ENCODE measurements around the gene ERC1. TPM values are rescaled to one million over a fixed set of nuclear protein-coding genes. Genes with fewer than 3 reads are reported as not detected.

ERC1 gene
- total RNA-seq, 4 donors from 2014 or later, result 58.0 to 83.2 (median 73.5) TPM

DNA sequence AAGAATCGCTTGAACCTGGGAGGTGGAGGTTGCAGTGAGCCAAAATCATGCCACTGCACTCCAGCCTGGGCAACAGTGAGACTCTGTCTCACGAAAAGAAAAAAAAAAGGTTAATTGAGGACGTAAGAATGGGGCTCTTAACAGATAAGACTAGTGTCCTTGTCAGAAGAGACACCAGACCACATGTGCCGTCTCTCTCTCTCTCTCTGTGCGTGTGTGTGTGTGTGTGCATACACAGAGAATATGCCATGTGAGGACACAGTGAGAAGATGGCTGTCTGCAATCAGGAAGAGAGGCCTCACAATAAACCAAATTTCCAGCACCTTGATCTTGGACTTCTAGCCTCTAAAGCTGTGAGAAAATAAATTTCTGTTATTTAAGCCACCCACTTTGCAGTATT lies 11.7 kb upstream of the ERC1 start:
- 65 to 68% methylated on average over 5 of the region's 5 CpGs for WGBS, 2 donors
- Histone ChIP-seq H3K27ac (no peak overlapping the region), H3K9me3 (no peaks in the 10 kb centered on the region), H3K4me3 (no peak overlapping the region), H3K27me3 (no peaks in the 10 kb centered on the region), H3K4me1 (no peaks in the 10 kb centered on the region), H3K36me3 (peaks cover 0 to 16% (median 0%) of the 10 kb centered on the region in 3 donors)
- TF ChIP-seq EP300 (IDR thresholded peaks at IDR 0.05) (no peak), POLR2A (IDR thresholded peaks at IDR 0.05) (no peak)
- TF ChIP-seq, protein P1, sequence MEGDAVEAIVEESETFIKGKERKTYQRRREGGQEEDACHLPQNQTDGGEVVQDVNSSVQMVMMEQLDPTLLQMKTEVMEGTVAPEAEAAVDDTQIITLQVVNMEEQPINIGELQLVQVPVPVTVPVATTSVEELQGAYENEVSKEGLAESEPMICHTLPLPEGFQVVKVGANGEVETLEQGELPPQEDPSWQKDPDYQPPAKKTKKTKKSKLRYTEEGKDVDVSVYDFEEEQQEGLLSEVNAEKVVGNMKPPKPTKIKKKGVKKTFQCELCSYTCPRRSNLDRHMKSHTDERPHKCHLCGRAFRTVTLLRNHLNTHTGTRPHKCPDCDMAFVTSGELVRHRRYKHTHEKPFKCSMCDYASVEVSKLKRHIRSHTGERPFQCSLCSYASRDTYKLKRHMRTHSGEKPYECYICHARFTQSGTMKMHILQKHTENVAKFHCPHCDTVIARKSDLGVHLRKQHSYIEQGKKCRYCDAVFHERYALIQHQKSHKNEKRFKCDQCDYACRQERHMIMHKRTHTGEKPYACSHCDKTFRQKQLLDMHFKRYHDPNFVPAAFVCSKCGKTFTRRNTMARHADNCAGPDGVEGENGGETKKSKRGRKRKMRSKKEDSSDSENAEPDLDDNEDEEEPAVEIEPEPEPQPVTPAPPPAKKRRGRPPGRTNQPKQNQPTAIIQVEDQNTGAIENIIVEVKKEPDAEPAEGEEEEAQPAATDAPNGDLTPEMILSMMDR (IDR thresholded peaks at IDR 0.05), result no peak
- DNase-seq (ENCODE audit: low spot score in 2 of 2), result no peak

DNA sequence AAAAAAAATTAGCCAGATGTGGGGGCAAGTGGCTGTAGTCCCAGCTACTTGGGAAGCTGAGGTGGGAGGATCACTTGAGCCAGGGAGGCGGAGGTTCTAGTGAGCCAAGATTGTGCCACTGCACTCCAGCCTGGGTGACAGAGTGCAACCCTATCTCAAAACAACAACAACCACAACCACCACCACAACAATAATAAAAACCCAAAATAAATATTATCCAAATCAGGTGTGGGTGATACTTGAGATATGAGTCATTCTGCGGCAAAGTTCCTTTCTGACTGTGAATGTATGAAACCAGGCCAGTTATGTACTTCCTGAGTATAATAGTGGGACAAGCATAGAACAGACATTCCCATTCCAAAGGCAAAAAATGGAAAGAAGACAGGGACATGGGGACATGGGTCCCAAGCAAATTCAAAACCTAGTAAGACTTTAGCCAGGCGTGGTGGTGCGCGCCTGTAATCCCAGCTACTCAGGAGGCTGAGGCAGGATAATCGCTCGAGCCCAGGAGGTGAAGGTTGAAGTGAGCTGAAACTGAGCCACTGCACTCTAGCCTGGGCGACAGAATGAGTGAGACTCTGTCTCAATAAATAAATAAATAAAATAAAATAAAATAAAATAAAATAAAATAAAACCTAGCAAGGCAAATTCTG lies 9.7 kb upstream of the ERC1 start:
- 94 to 96% methylated on average over 8 of the region's 8 CpGs for WGBS, 2 donors
- H3K4me3 ChIP-seq, result no peak overlapping the region
- TF ChIP-seq, protein P1 (IDR thresholded peaks at IDR 0.05), result no peak
- TF ChIP-seq EP300 (IDR thresholded peaks at IDR 0.05) (no peak), POLR2A (IDR thresholded peaks at IDR 0.05) (no peak)

DNA sequence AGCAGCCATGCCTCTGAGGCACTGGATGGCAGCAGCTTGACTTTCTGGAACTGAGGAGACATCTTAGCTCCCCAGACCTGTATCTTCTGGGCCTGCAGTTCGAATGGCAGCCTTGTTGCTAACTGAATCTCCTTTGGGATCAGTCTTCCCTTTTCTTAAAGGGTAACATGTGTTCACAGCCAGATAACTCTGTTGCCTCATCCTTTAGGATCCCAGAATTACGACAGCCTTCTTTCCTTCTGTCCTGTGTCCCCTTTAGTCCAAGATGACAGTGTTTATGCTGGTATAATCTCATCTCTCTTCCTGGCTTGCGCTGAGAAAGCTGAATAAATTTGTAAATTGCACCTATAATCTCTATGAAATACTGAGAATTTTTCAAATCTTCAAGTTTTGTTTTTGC lies 9.1 kb upstream of the ERC1 start:
- Histone ChIP-seq H3K27me3 (no peaks in the 10 kb centered on the region), H3K4me3 (no peak overlapping the region), H3K4me1 (no peaks in the 10 kb centered on the region), H3K36me3 (peaks cover 0 to 4% (median 0%) of the 10 kb centered on the region in 3 donors), H3K9me3 (no peaks in the 10 kb centered on the region), H3K27ac (no peak overlapping the region)
- TF ChIP-seq EP300 (IDR thresholded peaks at IDR 0.05) (no peak), POLR2A (IDR thresholded peaks at IDR 0.05) (no peak)
- TF ChIP-seq, protein P1 (IDR thresholded peaks at IDR 0.05), result no peak
- no peak for DNase-seq (ENCODE audit: low spot score in 2 of 2)
- 74 to 78% methylated on average over 3 of the region's 3 CpGs for WGBS, 2 donors

More for the DNA sequence above, 9.7 kb upstream of the ERC1 start:
- Histone ChIP-seq H3K4me1 (no peaks in the 10 kb centered on the region), H3K36me3 (peaks cover 0 to 10% (median 0%) of the 10 kb centered on the region in 3 donors), H3K27me3 (no peaks in the 10 kb centered on the region), H3K27ac (no peak overlapping the region), H3K9me3 (no peaks in the 10 kb centered on the region)
- no peak for DNase-seq (ENCODE audit: low spot score in 2 of 2)

DNA sequence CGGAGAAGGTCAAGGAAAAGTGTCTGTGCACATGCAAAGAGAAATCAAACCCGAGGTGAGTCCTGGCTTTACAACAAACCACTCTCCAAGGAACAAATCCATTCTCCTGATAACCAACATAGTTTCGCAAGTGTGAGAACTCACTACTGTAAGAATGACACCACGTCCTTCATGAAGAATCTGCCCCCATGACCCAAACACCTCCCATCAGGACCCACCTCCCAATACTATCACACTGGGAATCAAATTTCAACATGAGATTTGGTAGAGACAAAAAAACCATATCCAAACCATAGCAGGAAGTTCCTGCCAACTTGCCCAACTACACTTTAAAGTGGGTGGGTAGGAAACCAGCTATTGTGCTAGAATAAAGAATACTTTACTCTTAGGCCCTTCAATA lies 2.4 kb upstream of the ERC1 start:
- TF ChIP-seq EP300 (IDR thresholded peaks at IDR 0.05), result no peak
- no peak for TF ChIP-seq POLR2A (IDR thresholded peaks at IDR 0.05)
- 71 to 75% methylated on average over 4 of the region's 4 CpGs for WGBS, 2 donors

DNA sequence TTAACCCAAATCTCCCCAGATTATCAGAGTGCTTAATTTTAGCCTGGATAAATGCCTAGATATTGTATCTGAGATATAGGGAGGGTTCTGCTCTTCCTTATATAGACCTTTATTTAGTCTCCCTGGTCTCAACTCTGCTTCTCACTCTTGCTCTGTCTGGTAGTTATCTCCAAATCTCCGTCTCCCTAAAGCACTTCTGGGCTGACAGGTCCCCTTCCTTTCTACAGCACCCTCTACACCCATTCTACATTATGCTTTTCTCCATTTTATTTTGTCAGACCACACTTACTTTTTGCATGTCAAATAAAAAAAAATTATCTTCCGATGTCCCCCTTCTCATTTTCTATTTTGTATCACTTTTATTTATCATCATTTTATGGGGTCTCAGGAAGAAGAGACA lies 2.0 kb upstream of the ERC1 start:
- H3K36me3 ChIP-seq, result no peaks in the 10 kb centered on the region
- H3K9me3 ChIP-seq, result no peaks in the 10 kb centered on the region
- H3K27ac ChIP-seq, result peak overlapping the region in 3 of 4 donors; percentile 95 to 99 (median 96)
- TF ChIP-seq, protein P1 (IDR thresholded peaks at IDR 0.05), result no peak
- TF ChIP-seq EP300 (IDR thresholded peaks at IDR 0.05) (no peak), POLR2A (IDR thresholded peaks at IDR 0.05) (no peak)
- no peak for DNase-seq (ENCODE audit: low spot score in 2 of 2)
- 71% methylated on average over 2 of the region's 2 CpGs for WGBS, 2 donors
- peaks cover 0 to 33% (median 14%) of the 10 kb centered on the region in 4 donors for H3K4me1 ChIP-seq
- H3K27me3 ChIP-seq, result no peaks in the 10 kb centered on the region
- H3K4me3 ChIP-seq, result no peak overlapping the region

More for the DNA sequence above, 2.4 kb upstream of the ERC1 start:
- no peaks in the 10 kb centered on the region for H3K9me3 ChIP-seq
- peak overlapping the region in 2 of 4 donors; percentile 29 to 96 for H3K27ac ChIP-seq
- no peaks in the 10 kb centered on the region for H3K36me3 ChIP-seq
- DNase-seq (ENCODE audit: low spot score in 2 of 2), result no peak
- no peaks in the 10 kb centered on the region for H3K27me3 ChIP-seq
- peaks cover 0 to 33% (median 14%) of the 10 kb centered on the region in 4 donors for H3K4me1 ChIP-seq
- no peak overlapping the region for H3K4me3 ChIP-seq

Measured in tibial nerve (tissue), 4 donors.